Thyroid gland (tissue), 4 donors: ENCODE data around the gene BRD3OS.

Source experiments
- POLR2A ChIP-seq, 2 donors: fragments of 450-650 bp; IDR thresholded peaks; one replicate each; pipeline ENCODE4 v1.6.1; 2017; ENCODE audit warnings: antibody characterized with exemption in 2 of 2, mild to moderate bottlenecking in 2 of 2, moderate library complexity in 1 of 2
- TF ChIP-seq, protein P1 (sequence below), 6 experiments: fragments of 200-600 bp in 3 of 6; fragments of 450-650 bp in 3 of 6; sonication (generic) in 3 of 6; IDR thresholded peaks; one replicate each; pipeline ENCODE4 v1.5.1; 2016 to 2019; ENCODE audit warnings: antibody characterized with exemption in 6 of 6, mild to moderate bottlenecking in 2 of 6, inconsistent platforms in 1 of 6, moderate library complexity in 1 of 6

GRCh38 chr9:134031783-134032182 lies 6.5 kb downstream of the BRD3OS start:
- TF ChIP-seq, protein P1, sequence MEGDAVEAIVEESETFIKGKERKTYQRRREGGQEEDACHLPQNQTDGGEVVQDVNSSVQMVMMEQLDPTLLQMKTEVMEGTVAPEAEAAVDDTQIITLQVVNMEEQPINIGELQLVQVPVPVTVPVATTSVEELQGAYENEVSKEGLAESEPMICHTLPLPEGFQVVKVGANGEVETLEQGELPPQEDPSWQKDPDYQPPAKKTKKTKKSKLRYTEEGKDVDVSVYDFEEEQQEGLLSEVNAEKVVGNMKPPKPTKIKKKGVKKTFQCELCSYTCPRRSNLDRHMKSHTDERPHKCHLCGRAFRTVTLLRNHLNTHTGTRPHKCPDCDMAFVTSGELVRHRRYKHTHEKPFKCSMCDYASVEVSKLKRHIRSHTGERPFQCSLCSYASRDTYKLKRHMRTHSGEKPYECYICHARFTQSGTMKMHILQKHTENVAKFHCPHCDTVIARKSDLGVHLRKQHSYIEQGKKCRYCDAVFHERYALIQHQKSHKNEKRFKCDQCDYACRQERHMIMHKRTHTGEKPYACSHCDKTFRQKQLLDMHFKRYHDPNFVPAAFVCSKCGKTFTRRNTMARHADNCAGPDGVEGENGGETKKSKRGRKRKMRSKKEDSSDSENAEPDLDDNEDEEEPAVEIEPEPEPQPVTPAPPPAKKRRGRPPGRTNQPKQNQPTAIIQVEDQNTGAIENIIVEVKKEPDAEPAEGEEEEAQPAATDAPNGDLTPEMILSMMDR (IDR thresholded peaks at IDR 0.05), result no peak
- TF ChIP-seq POLR2A (IDR thresholded peaks at IDR 0.05), result no peak
